ENCODE data around the gene KCND3.

DNA sequence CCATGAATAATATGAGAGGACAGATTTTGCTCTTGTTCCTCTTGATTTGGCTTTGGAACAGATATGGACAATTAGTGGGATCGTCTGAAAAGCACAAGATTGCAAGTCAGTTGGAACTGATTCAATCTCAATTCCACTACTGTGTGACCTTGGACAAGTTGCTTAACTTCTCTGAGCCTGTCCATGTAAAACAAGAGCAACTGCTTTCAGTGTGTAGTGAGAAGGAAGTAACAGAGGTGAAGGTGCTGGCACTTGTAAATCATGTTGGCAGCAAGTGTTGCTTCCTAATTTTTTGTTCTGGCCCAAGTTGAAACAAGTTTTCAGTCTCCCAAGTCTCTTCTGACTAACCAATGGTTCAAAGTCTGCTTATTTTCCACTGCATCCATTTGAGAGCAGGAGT is 265.6 kb downstream of the KCND3 start:
- TF ChIP-seq, protein P1, sequence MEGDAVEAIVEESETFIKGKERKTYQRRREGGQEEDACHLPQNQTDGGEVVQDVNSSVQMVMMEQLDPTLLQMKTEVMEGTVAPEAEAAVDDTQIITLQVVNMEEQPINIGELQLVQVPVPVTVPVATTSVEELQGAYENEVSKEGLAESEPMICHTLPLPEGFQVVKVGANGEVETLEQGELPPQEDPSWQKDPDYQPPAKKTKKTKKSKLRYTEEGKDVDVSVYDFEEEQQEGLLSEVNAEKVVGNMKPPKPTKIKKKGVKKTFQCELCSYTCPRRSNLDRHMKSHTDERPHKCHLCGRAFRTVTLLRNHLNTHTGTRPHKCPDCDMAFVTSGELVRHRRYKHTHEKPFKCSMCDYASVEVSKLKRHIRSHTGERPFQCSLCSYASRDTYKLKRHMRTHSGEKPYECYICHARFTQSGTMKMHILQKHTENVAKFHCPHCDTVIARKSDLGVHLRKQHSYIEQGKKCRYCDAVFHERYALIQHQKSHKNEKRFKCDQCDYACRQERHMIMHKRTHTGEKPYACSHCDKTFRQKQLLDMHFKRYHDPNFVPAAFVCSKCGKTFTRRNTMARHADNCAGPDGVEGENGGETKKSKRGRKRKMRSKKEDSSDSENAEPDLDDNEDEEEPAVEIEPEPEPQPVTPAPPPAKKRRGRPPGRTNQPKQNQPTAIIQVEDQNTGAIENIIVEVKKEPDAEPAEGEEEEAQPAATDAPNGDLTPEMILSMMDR (IDR thresholded peaks at IDR 0.05; ENCODE audit: low read depth, low read length, poor library complexity, severe bottlenecking) = no peak
- no peak for TF ChIP-seq EZH2phosphoT487 (IDR thresholded peaks at IDR 0.05; ENCODE audit: borderline replicate concordance, low read length)
